Prostate gland (tissue), 2 donors: ENCODE data around the gene RTN4R. TPM values are rescaled to one million over a fixed set of nuclear protein-coding genes. Genes with fewer than 3 reads are reported as not detected.

Experiments
- DNase-seq: peaks from one replicate; pipeline ENCODE4 v3.0.0-alpha.2; 2019; ENCODE audit warnings: low spot score
- H3K27ac ChIP-seq, 2 donors: fragments of 200-600 bp; sonication (generic); 2 replicates each; pipeline ENCODE4 v1.5.1; 2017 to 2019
- H3K27me3 ChIP-seq: fragments of 200-600 bp; sonication (generic); replicated peaks from 2 replicates; pipeline ENCODE4 v1.5.1; 2019; ENCODE audit not compliant: insufficient read depth
- H3K36me3 ChIP-seq, 2 donors: fragments of 200-600 bp; sonication (generic); 1 replicate in 1 of 2; 2 replicates in 1 of 2; pipeline versions ENCODE4 v1.5.1 to v1.8.1; 2017 to 2019
- H3K4me1 ChIP-seq: fragments of 200-600 bp; sonication (generic); replicated peaks from 2 replicates; pipeline ENCODE4 v1.5.1; 2019
- H3K4me3 ChIP-seq, 2 donors: fragments of 200-600 bp; sonication (generic); 2 replicates each; pipeline ENCODE4 v1.5.1; 2017 to 2019
- H3K9me3 ChIP-seq: fragments of 200-600 bp; sonication (generic); 2 replicates; pipeline ENCODE4 v1.5.1; 2017
- CTCF ChIP-seq, 4 experiments: fragments of 200-600 bp in 2 of 4; fragments of 450-650 bp in 2 of 4; sonication (generic) in 2 of 4; IDR thresholded peaks; 1 replicate in 3 of 4; 2 replicates in 1 of 4; pipeline ENCODE4 v1.5.1; 2016 to 2019; ENCODE audit warnings: antibody characterized with exemption in 4 of 4, mild to moderate bottlenecking in 2 of 4, moderate library complexity in 2 of 4
- POLR2A ChIP-seq: fragments of 450-650 bp; IDR thresholded peaks from one replicate; pipeline ENCODE4 v1.6.1; 2016; ENCODE audit warnings: antibody characterized with exemption, mild to moderate bottlenecking
- POLR2AphosphoS5 ChIP-seq: sonication (generic); formaldehyde crosslinking; IDR thresholded peaks from one replicate; pipeline ENCODE4 v1.6.1; 2017; ENCODE audit warnings: antibody characterized with exemption
- WGBS: methylation state at CpG from one replicate; pipeline ENCODE4 v1.1.5; 2018; 5-methylcytosine and 5-hydroxymethylcytosine counted together
- intact Hi-C: fragments of 100-400 bp; cut with DNase I; formaldehyde crosslinking; loops from one replicate; pipeline ENCODE4 v1.14.2; 2022
- total RNA-seq, 2 donors: library from RNA; depleted of rRNA; stranded (reverse); fragments of >200 nt; gene quantifications; one replicate each; pipeline ENCODE4 v1.1.0, GENCODE V29; 2016

The RTN4R gene
- total RNA-seq, 2 donors from 2014 or later = 4.4 to 6.0 TPM

GRCh38 chr22:20218326-20218872, 49.7 kb downstream of the RTN4R start:
- no peak overlapping the region for H3K27ac ChIP-seq
- H3K9me3 ChIP-seq = no peaks in the 10 kb centered on the region
- 64% methylated on average over 14 of the region's 14 CpGs for WGBS
- H3K4me1 ChIP-seq = no peaks in the 10 kb centered on the region
- H3K36me3 ChIP-seq = no peaks in the 10 kb centered on the region
- no peaks in the 10 kb centered on the region for H3K27me3 ChIP-seq
- intact Hi-C loops = no loop called here
- no peak for DNase-seq
- no peak overlapping the region for H3K4me3 ChIP-seq
- TF ChIP-seq CTCF (IDR thresholded peaks at IDR 0.05) = no peak
- no peak for TF ChIP-seq POLR2AphosphoS5
- TF ChIP-seq POLR2A = no peak

- Histone ChIP-seq H3K27ac (no peak overlapping the region), H3K36me3 (no peaks in the 10 kb centered on the region), H3K9me3 (no peaks in the 10 kb centered on the region), H3K4me1 (no peaks in the 10 kb centered on the region), H3K27me3 (no peaks in the 10 kb centered on the region), H3K4me3 (no peak overlapping the region)
- no peak for TF ChIP-seq POLR2AphosphoS5
- no peak for TF ChIP-seq CTCF (IDR thresholded peaks at IDR 0.05)
- TF ChIP-seq POLR2A = no peak
- intact Hi-C loops = no loop called here
- no peak for DNase-seq
- 94% methylated on average over 4 of the region's 4 CpGs for WGBS
Observed at GRCh38 chr22:20217563-20217962, 50.6 kb downstream of the RTN4R start.

DNA sequence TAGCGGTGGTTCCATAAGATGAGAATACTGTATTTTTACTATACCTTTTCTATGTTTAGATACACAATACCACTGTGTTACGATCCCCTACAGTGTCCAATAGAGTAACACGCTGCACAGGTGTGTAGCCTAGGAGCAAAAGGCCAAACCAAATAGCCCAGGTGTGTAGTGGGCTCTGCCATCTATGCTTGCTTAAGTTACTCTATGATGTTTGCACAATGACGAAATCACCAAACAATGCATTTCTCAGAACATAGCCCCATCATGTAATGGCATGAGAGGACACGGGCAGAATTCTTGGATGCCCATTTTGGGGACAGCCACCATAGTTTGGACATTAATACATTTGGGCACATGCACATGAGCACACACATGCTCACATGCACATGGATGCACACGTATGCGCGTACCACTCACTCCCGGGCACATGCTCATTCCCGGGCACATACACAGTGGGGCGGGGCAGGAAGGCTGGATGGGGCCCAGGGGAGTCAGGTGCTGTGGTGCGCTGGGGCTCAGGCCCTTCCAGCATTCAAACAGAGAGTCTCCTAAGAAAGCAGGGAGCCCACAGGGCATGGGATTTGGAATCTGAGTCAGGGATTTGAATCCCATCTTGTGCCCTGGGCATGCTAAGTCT, 51.1 kb downstream of the RTN4R start:
- Histone ChIP-seq H3K9me3 (no peaks in the 10 kb centered on the region), H3K4me1 (no peaks in the 10 kb centered on the region), H3K27me3 (no peaks in the 10 kb centered on the region), H3K4me3 (no peak overlapping the region), H3K27ac (no peak overlapping the region), H3K36me3 (no peaks in the 10 kb centered on the region)
- WGBS = 69% methylated on average over 12 of the region's 12 CpGs
- intact Hi-C loops = no loop called here
- TF ChIP-seq CTCF (IDR thresholded peaks at IDR 0.05) = no peak
- TF ChIP-seq POLR2A = no peak
- peak; percentile 5 for TF ChIP-seq POLR2AphosphoS5
- no peak for DNase-seq

GRCh38 chr22:20215742-20216141, 52.4 kb downstream of the RTN4R start:
- DNase-seq = no peak
- no peaks in the 10 kb centered on the region for H3K4me1 ChIP-seq
- WGBS = 83% methylated on average over 4 of the region's 4 CpGs
- intact Hi-C loops = no loop called here
- H3K4me3 ChIP-seq = no peak overlapping the region
- no peaks in the 10 kb centered on the region for H3K27me3 ChIP-seq
- no peak for TF ChIP-seq CTCF (IDR thresholded peaks at IDR 0.05)
- no peak for TF ChIP-seq POLR2A
- TF ChIP-seq POLR2AphosphoS5 = no peak
- no peak overlapping the region for H3K27ac ChIP-seq
- no peaks in the 10 kb centered on the region for H3K9me3 ChIP-seq
- no peaks in the 10 kb centered on the region for H3K36me3 ChIP-seq

GRCh38 chr22:20214853-20215252, 53.3 kb downstream of the RTN4R start:
- no peak for DNase-seq
- 98% methylated on average over 7 of the region's 7 CpGs for WGBS
- intact Hi-C loops = no loop called here
- H3K9me3 ChIP-seq = no peaks in the 10 kb centered on the region
- H3K4me3 ChIP-seq = no peak overlapping the region
- no peaks in the 10 kb centered on the region for H3K36me3 ChIP-seq
- no peaks in the 10 kb centered on the region for H3K4me1 ChIP-seq
- TF ChIP-seq CTCF (IDR thresholded peaks at IDR 0.05) (no peak), POLR2A (no peak), POLR2AphosphoS5 (no peak)
- no peaks in the 10 kb centered on the region for H3K27me3 ChIP-seq
- no peak overlapping the region for H3K27ac ChIP-seq
